GM12892 (cell line): Measurements from ENCODE around the gene CFB.

Experiments used
- POLR2A ChIP-seq: IDR thresholded peaks from 2 replicates; pipeline ENCODE4 v1.6.1; 2011; ENCODE audit warnings: low read depth, low read length, control low read depth
- POLR2AphosphoS5 ChIP-seq: IDR thresholded peaks from 2 replicates; pipeline ENCODE4 v1.6.1; 2011; ENCODE audit warnings: low read depth, low read length, control low read depth

GRCh38 chr6:31968326-31968725 lies 22.4 kb downstream of the CFB start:
- TF ChIP-seq POLR2A (no peak), POLR2AphosphoS5 (no peak)
